ENCODE data around the gene SPNS3.

Gene SPNS3

GRCh38 chr17:4460661-4461060, 26.9 kb downstream of the SPNS3 start:
- TF ChIP-seq, protein P1, sequence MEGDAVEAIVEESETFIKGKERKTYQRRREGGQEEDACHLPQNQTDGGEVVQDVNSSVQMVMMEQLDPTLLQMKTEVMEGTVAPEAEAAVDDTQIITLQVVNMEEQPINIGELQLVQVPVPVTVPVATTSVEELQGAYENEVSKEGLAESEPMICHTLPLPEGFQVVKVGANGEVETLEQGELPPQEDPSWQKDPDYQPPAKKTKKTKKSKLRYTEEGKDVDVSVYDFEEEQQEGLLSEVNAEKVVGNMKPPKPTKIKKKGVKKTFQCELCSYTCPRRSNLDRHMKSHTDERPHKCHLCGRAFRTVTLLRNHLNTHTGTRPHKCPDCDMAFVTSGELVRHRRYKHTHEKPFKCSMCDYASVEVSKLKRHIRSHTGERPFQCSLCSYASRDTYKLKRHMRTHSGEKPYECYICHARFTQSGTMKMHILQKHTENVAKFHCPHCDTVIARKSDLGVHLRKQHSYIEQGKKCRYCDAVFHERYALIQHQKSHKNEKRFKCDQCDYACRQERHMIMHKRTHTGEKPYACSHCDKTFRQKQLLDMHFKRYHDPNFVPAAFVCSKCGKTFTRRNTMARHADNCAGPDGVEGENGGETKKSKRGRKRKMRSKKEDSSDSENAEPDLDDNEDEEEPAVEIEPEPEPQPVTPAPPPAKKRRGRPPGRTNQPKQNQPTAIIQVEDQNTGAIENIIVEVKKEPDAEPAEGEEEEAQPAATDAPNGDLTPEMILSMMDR (IDR thresholded peaks at IDR 0.05; ENCODE audit: low read length, missing control alignments) = no peak
- no peak overlapping the region for H3K4me3 ChIP-seq (replicated peaks; ENCODE audit: low read depth, low read length)
- no peak for DNase-seq (ENCODE audit: low read depth)

- TF ChIP-seq, protein P1 (IDR thresholded peaks at IDR 0.05; ENCODE audit: low read length, missing control alignments) = no peak
- no peak for DNase-seq (ENCODE audit: low read depth)
Measured at GRCh38 chr17:4463818-4464476, 30.2 kb downstream of the SPNS3 start.

DNA sequence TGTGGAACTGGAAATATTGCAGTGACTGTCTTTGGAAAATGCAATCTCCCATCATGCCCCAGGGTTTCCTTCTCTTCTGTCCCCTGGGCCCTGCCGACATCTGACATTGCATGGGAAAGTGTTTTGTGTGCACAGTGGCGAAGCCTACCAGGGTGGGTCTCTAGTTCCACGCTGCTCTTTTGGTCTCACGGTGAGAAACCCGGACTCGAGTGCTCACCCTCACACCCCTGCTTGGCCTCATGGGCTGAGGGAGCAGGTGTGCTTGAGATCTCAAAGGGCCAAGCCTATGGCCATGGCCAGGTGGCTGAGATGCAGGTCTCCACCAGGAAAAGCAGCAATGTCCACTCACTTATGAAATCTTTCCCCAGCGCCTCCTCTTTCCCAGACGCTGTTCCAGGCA, 32.0 kb downstream of the SPNS3 start:
- DNase-seq (ENCODE audit: low read depth) = no peak
- TF ChIP-seq, protein P1 (IDR thresholded peaks at IDR 0.05; ENCODE audit: low read length, missing control alignments) = no peak
- H3K4me3 ChIP-seq (replicated peaks; ENCODE audit: low read depth, low read length) = no peak overlapping the region

More at GRCh38 chr17:4463818-4464476, 30.2 kb downstream of the SPNS3 start:
- H3K4me3 ChIP-seq (replicated peaks; ENCODE audit: low read depth, low read length) = no peak overlapping the region

DNA sequence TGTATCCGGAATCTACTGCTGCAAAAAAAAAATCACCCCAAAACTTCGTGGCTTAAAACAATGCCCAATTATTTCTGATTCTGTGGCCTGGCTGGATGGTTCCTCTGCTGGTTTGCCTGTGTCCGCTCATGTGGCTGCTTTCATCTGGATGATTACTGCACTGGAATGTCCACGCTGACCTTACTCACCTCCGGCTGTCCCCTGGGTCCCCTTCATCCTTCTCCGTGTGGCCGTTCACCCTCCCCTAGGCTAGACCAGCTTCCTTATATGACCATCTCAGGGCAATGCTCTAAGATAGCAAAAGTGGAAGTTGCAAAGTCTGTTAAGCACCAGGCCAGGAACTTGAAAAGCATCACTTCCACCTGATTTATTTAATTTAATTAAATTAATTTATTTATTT, 33.5 kb downstream of the SPNS3 start:
- H3K4me3 ChIP-seq (replicated peaks; ENCODE audit: low read depth, low read length) = no peak overlapping the region
- TF ChIP-seq, protein P1 (IDR thresholded peaks at IDR 0.05; ENCODE audit: low read length, missing control alignments) = no peak
- no peak for DNase-seq (ENCODE audit: low read depth)

DNA sequence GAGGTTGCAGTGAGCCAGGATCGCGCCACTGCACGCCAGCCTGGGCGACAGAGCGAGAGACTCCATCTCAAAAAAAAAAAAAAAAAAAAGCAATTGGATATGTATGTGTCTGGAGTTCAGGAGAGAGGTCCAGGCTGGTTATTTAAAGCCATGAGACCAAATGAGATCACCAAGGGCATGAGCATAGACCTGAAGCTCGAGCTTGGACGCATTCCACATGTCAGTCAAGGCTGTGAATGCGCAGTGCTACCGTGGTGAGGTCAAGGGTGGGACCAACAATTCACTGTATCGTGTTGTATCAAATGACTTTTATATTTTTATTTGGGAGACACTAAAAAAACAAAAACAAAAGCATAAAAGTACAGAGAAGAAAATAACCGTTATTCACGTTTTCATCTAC, 35.8 kb downstream of the SPNS3 start:
- DNase-seq (ENCODE audit: low read depth) = no peak
- TF ChIP-seq, protein P1 (IDR thresholded peaks at IDR 0.05; ENCODE audit: low read length, missing control alignments) = no peak
- H3K4me3 ChIP-seq (replicated peaks; ENCODE audit: low read depth, low read length) = no peak overlapping the region

GRCh38 chr17:4472286-4472685, 38.5 kb downstream of the SPNS3 start:
- no peak for DNase-seq (ENCODE audit: low read depth)
- TF ChIP-seq, protein P1 (IDR thresholded peaks at IDR 0.05; ENCODE audit: low read length, missing control alignments) = no peak
- no peak overlapping the region for H3K4me3 ChIP-seq (replicated peaks; ENCODE audit: low read depth, low read length)

DNA sequence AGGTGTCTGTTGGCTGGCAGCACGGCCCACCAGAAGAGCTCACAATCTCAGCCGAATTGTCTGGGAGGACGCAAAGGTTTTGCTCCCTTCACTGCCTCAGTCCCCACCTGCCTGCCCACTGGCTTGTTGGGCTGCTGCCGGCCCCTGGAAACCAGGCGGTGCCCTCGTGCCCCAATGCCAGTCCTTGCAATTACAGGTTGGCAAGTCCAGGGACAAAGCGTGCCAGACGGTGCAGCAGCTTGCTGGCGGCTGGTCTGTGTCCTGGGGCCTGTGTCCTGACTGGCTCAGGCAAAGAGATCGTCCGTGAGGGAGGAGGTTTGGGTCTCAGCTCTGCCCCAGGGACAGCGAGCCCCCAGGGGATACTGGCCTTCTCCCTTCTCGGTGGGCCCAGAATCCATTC, 40.4 kb downstream of the SPNS3 start:
- no peak for DNase-seq (ENCODE audit: low read depth)
- TF ChIP-seq, protein P1 (IDR thresholded peaks at IDR 0.05; ENCODE audit: low read length, missing control alignments) = no peak
- no peak overlapping the region for H3K4me3 ChIP-seq (replicated peaks; ENCODE audit: low read depth, low read length)

Measured in fibroblast of pulmonary artery (primary cell).